ENCODE data around the gene ASB8.
"Not testable (repeated sequence)": the region's sequence is repeated elsewhere in the genome, so short reads cannot be mapped to it uniquely, and the experiment has no call there.

ASB8 gene

GRCh38 chr12:48183091-48183875 is 26.0 kb upstream of the ASB8 start, which contains the start of gene CCDC184:
Gene CCDC184, plus strand, starts transcription at chr12:48183644. Its CDS starts 479 bp downstream, at chr12:48184123.
- DNase-seq (ENCODE audit: low read depth) = peak; percentile 26

- no peak for DNase-seq (ENCODE audit: low read depth)
Measured at GRCh38 chr12:48182631-48183030, 25.3 kb upstream of the ASB8 start.

- DNase-seq (ENCODE audit: low read depth) = no peak
Measured at GRCh38 chr12:48180857-48181495, 23.7 kb upstream of the ASB8 start.

GRCh38 chr12:48180424-48180823 is 23.1 kb upstream of the ASB8 start:
- DNase-seq (ENCODE audit: low read depth) = no peak

GRCh38 chr12:48179466-48179865 is 22.2 kb upstream of the ASB8 start:
- no peak for DNase-seq (ENCODE audit: low read depth)

GRCh38 chr12:48177982-48178381 is 20.7 kb upstream of the ASB8 start:
- no peak for DNase-seq (ENCODE audit: low read depth)

- no peak for DNase-seq (ENCODE audit: low read depth)
Measured at GRCh38 chr12:48176417-48176751, 19.1 kb upstream of the ASB8 start.

GRCh38 chr12:48175613-48176416 is 18.5 kb upstream of the ASB8 start:
- DNase-seq (ENCODE audit: low read depth) = no peak

- DNase-seq (ENCODE audit: low read depth) = no peak
Measured at GRCh38 chr12:48169011-48169410, 11.7 kb upstream of the ASB8 start.

GRCh38 chr12:48165089-48165981 is 8.0 kb upstream of the ASB8 start:
- DNase-seq (ENCODE audit: low read depth) = no peak

GRCh38 chr12:48164451-48164850 is 7.1 kb upstream of the ASB8 start:
- no peak for DNase-seq (ENCODE audit: low read depth)

GRCh38 chr12:48163150-48163747 is 5.9 kb upstream of the ASB8 start:
- DNase-seq (ENCODE audit: low read depth) = no peak

- no peak for DNase-seq (ENCODE audit: low read depth)
Measured at GRCh38 chr12:48160807-48161206, 3.5 kb upstream of the ASB8 start.

GRCh38 chr12:48160046-48160445 is 2.7 kb upstream of the ASB8 start:
- DNase-seq (ENCODE audit: low read depth) = no peak

- DNase-seq (ENCODE audit: low read depth) = no peak
Measured at GRCh38 chr12:48157889-48158370, 615 bp upstream of the ASB8 start.

GRCh38 chr12:48156652-48157017 is 680 bp downstream of the ASB8 start:
- no peak for DNase-seq (ENCODE audit: low read depth)

GRCh38 chr12:48155786-48156185 is 1.5 kb downstream of the ASB8 start:
- DNase-seq (ENCODE audit: low read depth) = not testable (repeated sequence)

GRCh38 chr12:48151103-48151771 is 6.1 kb downstream of the ASB8 start:
- no peak for DNase-seq (ENCODE audit: low read depth)

GRCh38 chr12:48145981-48146380 is 11.3 kb downstream of the ASB8 start:
- DNase-seq (ENCODE audit: low read depth) = no peak

GRCh38 chr12:48143898-48144297 is 13.4 kb downstream of the ASB8 start:
- no peak for DNase-seq (ENCODE audit: low read depth)
